HEK293 (cell line): ENCODE results near the gene NPM3.

Experiments
- CTCF ChIA-PET: fragments of 350-600 bp; formaldehyde crosslinking; extraction: SDS; loops from one replicate; lab custom pipeline; 2021; ENCODE audit warnings: antibody characterized with exemption; lab: Yijun Ruan, JAX
- POLR2A ChIA-PET: fragments of 300-600 bp; formaldehyde crosslinking; extraction: SDS; loops from one replicate; lab custom pipeline; 2020; ENCODE audit warnings: antibody characterized with exemption, inconsistent platforms; lab: Yijun Ruan, JAX
- H3K27ac ChIP-seq: fragments of 200-500 bp; sonication (Bioruptor generic); 2 replicates; pipeline ENCODE4 v1.5.1; 2014; ENCODE audit warnings: low read depth, low read length, control low read depth, inconsistent platforms; ENCODE audit errors: extremely low read depth
- H3K36me3 ChIP-seq, 2 experiments: fragments of 200-500 bp in 1 of 2; sonication (Bioruptor generic) in 1 of 2; 1 replicate in 1 of 2; 2 replicates in 1 of 2; pipeline ENCODE4 v1.5.1; 2014 to 2017; ENCODE audit warnings: inconsistent platforms in 2 of 2, low read length in 2 of 2; ENCODE audit not compliant: control insufficient read depth in 2 of 2, insufficient read depth in 1 of 2
- H3K4me1 ChIP-seq: fragments of 200-500 bp; sonication (Bioruptor generic); 2 replicates; pipeline ENCODE4 v1.5.1; 2014; ENCODE audit warnings: mild to moderate bottlenecking, low read length, inconsistent platforms; ENCODE audit not compliant: control insufficient read depth, insufficient read depth
- H3K4me3 ChIP-seq: 2 replicates; pipeline ENCODE4 v1.5.1; 2011; ENCODE audit warnings: low read depth, mild to moderate bottlenecking, control low read depth, low read length, moderate library complexity
- H3K9me3 ChIP-seq: fragments of 200-500 bp; sonication (Bioruptor generic); 2 replicates; pipeline ENCODE4 v1.5.1; 2014; ENCODE audit warnings: low read depth, low read length, inconsistent platforms; ENCODE audit not compliant: control insufficient read depth, insufficient read depth
- BCL11B ChIP-seq: fragments of 450-650 bp; formaldehyde crosslinking; IDR thresholded peaks from 2 replicates; pipeline ENCODE4 v1.5.1; 2016; ENCODE audit warnings: low read depth, missing biosample characterization, missing genetic modification characterization
- GLIS2 ChIP-seq: fragments of 450-650 bp; formaldehyde crosslinking; IDR thresholded peaks from 2 replicates; pipeline ENCODE4 v1.5.1; 2016; ENCODE audit warnings: missing biosample characterization, missing genetic modification characterization
- HOXA7 ChIP-seq: sonication (generic); formaldehyde crosslinking; IDR thresholded peaks from 2 replicates; pipeline ENCODE4 v1.8.1; 2022; ENCODE audit warnings: missing genetic modification reagents, borderline replicate concordance
- KLF16 ChIP-seq: fragments of 450-650 bp; formaldehyde crosslinking; IDR thresholded peaks from 2 replicates; pipeline ENCODE4 v1.5.1; 2017; ENCODE audit warnings: missing biosample characterization, missing genetic modification characterization
- KLF7 ChIP-seq: fragments of 450-650 bp; formaldehyde crosslinking; IDR thresholded peaks from 2 replicates; pipeline ENCODE4 v1.5.1; 2016; ENCODE audit warnings: missing biosample characterization, missing genetic modification characterization, borderline replicate concordance
- KLF9 ChIP-seq: fragments of 450-650 bp; formaldehyde crosslinking; IDR thresholded peaks from 2 replicates; pipeline ENCODE4 v1.5.1; 2016; ENCODE audit warnings: missing biosample characterization, missing genetic modification characterization, low read depth
- MYNN ChIP-seq: fragments of 450-650 bp; formaldehyde crosslinking; IDR thresholded peaks from 2 replicates; pipeline ENCODE4 v1.5.1; 2016; ENCODE audit warnings: missing biosample characterization, missing genetic modification characterization, borderline replicate concordance
- PATZ1 ChIP-seq: fragments of 450-650 bp; formaldehyde crosslinking; IDR thresholded peaks from 2 replicates; pipeline ENCODE4 v1.5.1; 2016; ENCODE audit warnings: missing biosample characterization, missing genetic modification characterization
- SETDB1 ChIP-seq: IDR thresholded peaks from one replicate; pipeline ENCODE4 v1.6.1; 2017; ENCODE audit warnings: mild to moderate bottlenecking, low read length, moderate library complexity, mixed read lengths; ENCODE audit not compliant: insufficient read length
- SP3 ChIP-seq: fragments of 450-650 bp; formaldehyde crosslinking; IDR thresholded peaks from 2 replicates; pipeline ENCODE4 v1.5.1; 2016; ENCODE audit warnings: missing biosample characterization, missing genetic modification characterization
- YY2 ChIP-seq: fragments of 450-650 bp; formaldehyde crosslinking; IDR thresholded peaks from 2 replicates; pipeline ENCODE4 v1.5.1; 2016; ENCODE audit warnings: missing biosample characterization, missing genetic modification characterization
- ZBTB7A ChIP-seq: fragments of 450-650 bp; formaldehyde crosslinking; IDR thresholded peaks from 2 replicates; pipeline ENCODE4 v1.5.1; 2016; ENCODE audit warnings: low read depth, missing biosample characterization, missing genetic modification characterization
- ZFP41 ChIP-seq: fragments of 450-650 bp; formaldehyde crosslinking; IDR thresholded peaks from 2 replicates; pipeline ENCODE4 v1.5.1; 2016; ENCODE audit warnings: missing biosample characterization, missing genetic modification characterization, borderline replicate concordance
- ZFP69B ChIP-seq: fragments of 450-650 bp; formaldehyde crosslinking; IDR thresholded peaks from 2 replicates; pipeline ENCODE4 v1.5.1; 2016; ENCODE audit warnings: missing biosample characterization, missing genetic modification characterization
- ZNF132 ChIP-seq: fragments of 450-650 bp; formaldehyde crosslinking; IDR thresholded peaks from 2 replicates; pipeline ENCODE4 v1.5.1; 2017; ENCODE audit warnings: missing biosample characterization, missing genetic modification characterization, borderline replicate concordance
- ZNF155 ChIP-seq: fragments of 450-650 bp; formaldehyde crosslinking; IDR thresholded peaks from 2 replicates; pipeline ENCODE4 v1.5.1; 2016; ENCODE audit warnings: missing biosample characterization, missing genetic modification characterization
- ZNF2 ChIP-seq: fragments of 450-650 bp; formaldehyde crosslinking; IDR thresholded peaks from 2 replicates; pipeline ENCODE4 v1.5.1; 2016; ENCODE audit warnings: missing biosample characterization, missing genetic modification characterization
- ZNF221 ChIP-seq: fragments of 450-650 bp; formaldehyde crosslinking; IDR thresholded peaks from 2 replicates; pipeline ENCODE4 v1.5.1; 2017; ENCODE audit warnings: missing biosample characterization, missing genetic modification characterization, borderline replicate concordance
- ZNF23 ChIP-seq: fragments of 450-650 bp; formaldehyde crosslinking; IDR thresholded peaks from 2 replicates; pipeline ENCODE4 v1.5.1; 2016; ENCODE audit warnings: missing biosample characterization, missing genetic modification characterization, borderline replicate concordance
- ZNF24 ChIP-seq: fragments of 450-650 bp; formaldehyde crosslinking; IDR thresholded peaks from 2 replicates; pipeline ENCODE4 v1.5.1; 2016; ENCODE audit warnings: missing biosample characterization, missing genetic modification characterization
- ZNF302 ChIP-seq: fragments of 450-650 bp; formaldehyde crosslinking; IDR thresholded peaks from 2 replicates; pipeline ENCODE4 v1.5.1; 2016; ENCODE audit warnings: missing biosample characterization, missing genetic modification characterization, low read depth
- ZNF324 ChIP-seq: fragments of 450-650 bp; formaldehyde crosslinking; IDR thresholded peaks from 2 replicates; pipeline ENCODE4 v1.5.1; 2016; ENCODE audit warnings: missing biosample characterization, missing genetic modification characterization
- ZNF398 ChIP-seq: fragments of 450-650 bp; formaldehyde crosslinking; IDR thresholded peaks from 2 replicates; pipeline ENCODE4 v1.5.1; 2017; ENCODE audit warnings: missing biosample characterization, missing genetic modification characterization
- ZNF561 ChIP-seq: fragments of 450-650 bp; IDR thresholded peaks from 2 replicates; pipeline ENCODE4 v1.5.1; 2018; ENCODE audit warnings: missing biosample characterization, missing genetic modification characterization, borderline replicate concordance
- ZNF610 ChIP-seq: fragments of 450-650 bp; formaldehyde crosslinking; IDR thresholded peaks from 2 replicates; pipeline ENCODE4 v1.5.1; 2016; ENCODE audit warnings: missing biosample characterization, missing genetic modification characterization, borderline replicate concordance
- ZNF629 ChIP-seq: fragments of 450-650 bp; formaldehyde crosslinking; IDR thresholded peaks from 2 replicates; pipeline ENCODE4 v1.5.1; 2017; ENCODE audit warnings: missing biosample characterization, missing genetic modification characterization
- ZNF645 ChIP-seq: fragments of 450-650 bp; formaldehyde crosslinking; IDR thresholded peaks from 2 replicates; pipeline ENCODE4; 2016; ENCODE audit warnings: missing biosample characterization, missing genetic modification characterization
- ZNF664 ChIP-seq: fragments of 450-650 bp; formaldehyde crosslinking; IDR thresholded peaks from 2 replicates; pipeline ENCODE4 v1.5.1; 2016; ENCODE audit warnings: missing biosample characterization, missing genetic modification characterization
- ZNF768 ChIP-seq: fragments of 450-650 bp; formaldehyde crosslinking; IDR thresholded peaks from 2 replicates; pipeline ENCODE4 v1.5.1; 2018; ENCODE audit warnings: missing biosample characterization, mild to moderate bottlenecking, missing genetic modification characterization
- TF ChIP-seq, protein P1 (sequence below): fragments of 450-650 bp; formaldehyde crosslinking; IDR thresholded peaks from 2 replicates; pipeline ENCODE4 v1.5.1; 2016; ENCODE audit warnings: missing biosample characterization, missing genetic modification characterization
- TF ChIP-seq, protein P2 (sequence below): fragments of 450-650 bp; formaldehyde crosslinking; IDR thresholded peaks from 2 replicates; pipeline ENCODE4 v1.5.1; 2016; ENCODE audit warnings: missing biosample characterization, missing genetic modification characterization

The NPM3 gene

GRCh38 chr10:101782811-101783735 lies at the start of gene NPM3 (continued):
- TF ChIP-seq ZNF23 (no peak), ZNF561 (tag by site-specific recombination) (0 out of 2 replicates have a peak, but pooled peaks have one; percentile 27), KLF7 (tag by site-specific recombination) (peak; percentile 71), ZNF132 (tag by site-specific recombination) (no peak), ZNF629 (peak; percentile 50), ZBTB7A (tag by site-specific recombination) (peak; percentile 95), BCL11B (tag by site-specific recombination) (0 out of 2 replicates have a peak, but pooled peaks have one; percentile 9), ZNF664 (tag by site-specific recombination) (no peak), GLIS2 (peak; percentile 83), MYNN (tag by site-specific recombination) (peak; percentile 66; the same call in 1 of the 2 replicates), ZNF24 (tag by site-specific recombination) (0 out of 2 replicates have a peak, but pooled peaks have one; percentile 45), PATZ1 (peak; percentile 92; the same call in 1 of the 2 replicates), KLF16 (peak; percentile 91; the same call in 1 of the 2 replicates), ZNF645 (tag by site-specific recombination) (no peak), YY2 (tag by site-specific recombination) (peak; percentile 68; the same call in 1 of the 2 replicates), ZNF324 (peak; percentile 35; the same call in 1 of the 2 replicates), ZNF221 (tag by site-specific recombination) (no peak), SP3 (tag by site-specific recombination) (peak; percentile 96), KLF9 (tag by site-specific recombination) (peak; percentile 80), ZNF2 (tag by site-specific recombination) (peak; percentile 85; the same call in 1 of the 2 replicates), ZFP69B (tag by site-specific recombination) (peak; percentile 10; the same call in 1 of the 2 replicates)
- TF ChIP-seq, protein P1, sequence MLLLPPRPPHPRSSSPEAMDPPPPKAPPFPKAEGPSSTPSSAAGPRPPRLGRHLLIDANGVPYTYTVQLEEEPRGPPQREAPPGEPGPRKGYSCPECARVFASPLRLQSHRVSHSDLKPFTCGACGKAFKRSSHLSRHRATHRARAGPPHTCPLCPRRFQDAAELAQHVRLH (tag by site-specific recombination), result 0 out of 2 replicates have a peak, but pooled peaks have one; percentile 50

- Histone ChIP-seq H3K27ac (no peak overlapping the region), H3K36me3 (peaks cover 0 to 10% of the 10 kb centered on the region in 2 experiments; a peak in 1 of 3 replicates), H3K4me3 (no peak overlapping the region), H3K4me1 (peaks cover 7% of the 10 kb centered on the region), H3K9me3 (no peaks in the 10 kb centered on the region)
- CTCF ChIA-PET, result interaction anchor here (0.7 to 1.1 kb wide), 2 partner anchors 178 to 239 kb away, joined by 3 read pairs; no protein-coding TSS in a partner anchor
- POLR2A ChIA-PET, result interaction anchor here (0.6 kb wide), 1 partner anchor 263 kb away, joined by 3 read pairs; no protein-coding TSS in a partner anchor
- TF ChIP-seq ZNF768 (tag by site-specific recombination) (no peak), ZNF398 (tag by site-specific recombination) (peak; percentile 86), HOXA7 (CRISPR knock-in tag) (no peak), ZNF610 (no peak), ZFP41 (tag by site-specific recombination) (no peak), ZNF302 (tag by site-specific recombination) (no peak), SETDB1 (no peak), ZNF155 (no peak)
- TF ChIP-seq, protein P2, sequence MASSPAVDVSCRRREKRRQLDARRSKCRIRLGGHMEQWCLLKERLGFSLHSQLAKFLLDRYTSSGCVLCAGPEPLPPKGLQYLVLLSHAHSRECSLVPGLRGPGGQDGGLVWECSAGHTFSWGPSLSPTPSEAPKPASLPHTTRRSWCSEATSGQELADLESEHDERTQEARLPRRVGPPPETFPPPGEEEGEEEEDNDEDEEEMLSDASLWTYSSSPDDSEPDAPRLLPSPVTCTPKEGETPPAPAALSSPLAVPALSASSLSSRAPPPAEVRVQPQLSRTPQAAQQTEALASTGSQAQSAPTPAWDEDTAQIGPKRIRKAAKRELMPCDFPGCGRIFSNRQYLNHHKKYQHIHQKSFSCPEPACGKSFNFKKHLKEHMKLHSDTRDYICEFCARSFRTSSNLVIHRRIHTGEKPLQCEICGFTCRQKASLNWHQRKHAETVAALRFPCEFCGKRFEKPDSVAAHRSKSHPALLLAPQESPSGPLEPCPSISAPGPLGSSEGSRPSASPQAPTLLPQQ (tag by site-specific recombination), result no peak
Observed at GRCh38 chr10:101832325-101832771, 49.1 kb upstream of the NPM3 start.
